ENCODE measurements around the gene MYH13. TPM values are rescaled to one million over a fixed set of nuclear protein-coding genes. Genes with fewer than 3 reads are reported as not detected.
A peak's percentile ranks its signal among the peaks of the same experiment; 100 is the strongest.

MYH13 gene
- total RNA-seq, 1 experiment from 2014 or later: not detected

- DNase-seq (ENCODE audit: low read depth): peak; percentile 25
Measured at GRCh38 chr17:10349403-10349802, 23.4 kb downstream of the MYH13 start.

DNA sequence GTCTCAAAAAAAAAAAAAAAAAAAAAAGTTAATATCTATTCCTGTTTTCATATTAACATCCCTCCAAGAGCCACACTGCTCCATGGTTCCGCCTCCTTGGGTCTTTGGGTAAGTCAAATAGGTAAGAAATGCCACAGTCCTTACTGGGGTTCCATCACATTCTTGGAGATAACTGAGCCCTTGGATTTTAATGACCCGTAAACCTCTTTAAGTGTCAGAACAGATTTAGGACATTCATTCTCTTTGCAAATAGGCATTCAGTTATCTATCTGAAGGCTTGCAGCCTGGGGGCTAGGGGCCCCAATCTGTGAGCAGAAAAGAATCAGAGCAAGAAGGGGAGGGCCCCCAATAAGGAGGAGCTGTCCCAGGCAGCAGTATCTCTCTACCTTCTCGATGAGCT is 28.0 kb downstream of the MYH13 start:
- DNase-seq (ENCODE audit: low read depth): no peak

DNA sequence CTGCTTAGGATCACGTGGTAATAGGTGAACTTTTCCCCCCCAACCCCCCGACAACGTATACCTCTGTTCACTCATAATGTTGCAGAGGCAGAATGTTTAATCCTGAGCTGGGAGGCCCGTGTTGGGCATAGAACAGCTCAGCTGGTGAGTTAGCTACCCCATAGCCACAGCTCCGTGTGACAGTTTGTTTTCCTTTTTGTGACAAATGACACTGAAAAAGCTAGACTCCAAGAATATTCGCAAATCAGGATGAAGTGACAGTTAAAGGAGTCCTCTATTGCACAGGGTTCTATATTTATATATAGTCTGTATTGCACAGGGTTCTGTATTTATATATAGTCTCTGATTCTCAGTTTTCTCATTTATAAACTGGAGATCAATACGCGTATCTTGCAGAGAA is 33.8 kb downstream of the MYH13 start:
- no peak for DNase-seq (ENCODE audit: low read depth)

DNA sequence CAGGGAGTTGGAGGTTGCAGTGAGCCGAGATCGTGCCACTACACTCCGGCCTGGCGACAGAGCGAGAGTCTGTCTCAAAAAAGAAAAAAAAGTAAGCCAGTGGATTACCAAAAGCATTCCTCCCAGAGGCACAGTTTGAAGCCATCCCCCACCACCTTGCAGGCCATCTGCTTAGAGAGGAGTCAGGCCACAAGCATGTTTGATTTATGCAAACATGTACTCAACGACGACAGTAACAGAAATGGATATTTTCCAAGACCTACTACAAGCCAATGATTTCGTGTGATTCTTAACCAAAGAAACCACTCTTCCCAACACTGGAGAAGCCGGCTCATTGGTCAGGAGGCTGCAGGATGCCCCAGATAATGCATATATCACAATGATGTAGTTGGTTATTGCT is 34.8 kb downstream of the MYH13 start:
- DNase-seq (ENCODE audit: low read depth): no peak

DNA sequence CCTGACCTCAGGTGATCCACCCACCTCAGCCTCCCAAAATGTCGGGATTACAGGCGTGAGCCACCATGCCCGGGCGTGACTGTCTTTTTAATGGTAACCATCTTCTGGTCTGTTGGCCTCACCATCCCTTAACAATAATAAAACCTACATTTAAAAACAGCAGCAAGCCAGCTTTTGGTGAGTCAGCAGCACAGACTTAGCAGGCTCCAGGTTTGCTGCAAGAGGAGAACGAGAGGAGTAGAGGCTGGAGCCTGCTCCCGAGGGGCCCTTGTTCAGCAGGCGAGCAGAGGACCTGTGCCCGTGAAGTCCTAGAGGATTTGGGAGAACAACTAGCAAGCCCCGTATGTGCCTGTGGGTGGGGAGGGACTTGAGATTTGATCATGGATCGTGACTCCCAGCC is 35.7 kb downstream of the MYH13 start:
- DNase-seq (ENCODE audit: low read depth): no peak

GRCh38 chr17:10336393-10336792 is 36.4 kb downstream of the MYH13 start:
- no peak for DNase-seq (ENCODE audit: low read depth)

- DNase-seq (ENCODE audit: low read depth): no peak
Measured at GRCh38 chr17:10332515-10332914, 40.3 kb downstream of the MYH13 start.

GRCh38 chr17:10328971-10329923 is 43.6 kb downstream of the MYH13 start:
- no peak for DNase-seq (ENCODE audit: low read depth)

GRCh38 chr17:10328206-10328605 is 44.6 kb downstream of the MYH13 start:
- no peak for DNase-seq (ENCODE audit: low read depth)

- DNase-seq (ENCODE audit: low read depth): peak; percentile 71
Measured at GRCh38 chr17:10327640-10328039, 45.2 kb downstream of the MYH13 start.

DNA sequence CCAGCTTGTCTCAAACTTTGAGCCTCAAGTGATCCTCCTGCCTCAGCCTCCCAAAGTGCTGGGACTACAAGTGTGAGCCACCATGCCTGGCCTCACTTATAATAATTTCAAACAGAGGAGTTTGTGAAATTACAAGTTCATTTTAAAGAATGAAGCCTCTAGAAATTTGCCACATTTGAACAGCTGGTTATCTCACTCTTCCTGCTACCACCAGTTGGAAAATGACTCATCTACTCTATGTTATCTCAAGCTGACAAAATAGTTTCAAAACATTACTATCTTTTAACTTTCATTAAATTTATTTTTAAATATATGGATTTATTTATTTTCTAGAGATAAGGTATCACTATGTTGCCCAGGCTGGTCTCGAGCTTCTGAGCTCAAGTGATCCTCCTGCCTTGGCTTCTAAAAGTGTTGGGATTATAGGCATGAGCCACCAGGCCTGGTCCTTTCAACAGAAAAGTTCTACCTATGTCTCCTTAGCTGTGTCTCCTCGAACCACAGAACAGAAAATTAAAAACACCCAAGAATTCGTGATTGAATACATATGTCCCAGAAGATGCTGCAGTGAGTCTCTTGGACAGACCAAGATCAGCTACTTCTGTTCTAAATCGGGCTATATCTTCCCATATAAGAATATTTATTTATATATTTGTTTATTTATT is 47.6 kb downstream of the MYH13 start:
- no peak for DNase-seq (ENCODE audit: low read depth)

DNA sequence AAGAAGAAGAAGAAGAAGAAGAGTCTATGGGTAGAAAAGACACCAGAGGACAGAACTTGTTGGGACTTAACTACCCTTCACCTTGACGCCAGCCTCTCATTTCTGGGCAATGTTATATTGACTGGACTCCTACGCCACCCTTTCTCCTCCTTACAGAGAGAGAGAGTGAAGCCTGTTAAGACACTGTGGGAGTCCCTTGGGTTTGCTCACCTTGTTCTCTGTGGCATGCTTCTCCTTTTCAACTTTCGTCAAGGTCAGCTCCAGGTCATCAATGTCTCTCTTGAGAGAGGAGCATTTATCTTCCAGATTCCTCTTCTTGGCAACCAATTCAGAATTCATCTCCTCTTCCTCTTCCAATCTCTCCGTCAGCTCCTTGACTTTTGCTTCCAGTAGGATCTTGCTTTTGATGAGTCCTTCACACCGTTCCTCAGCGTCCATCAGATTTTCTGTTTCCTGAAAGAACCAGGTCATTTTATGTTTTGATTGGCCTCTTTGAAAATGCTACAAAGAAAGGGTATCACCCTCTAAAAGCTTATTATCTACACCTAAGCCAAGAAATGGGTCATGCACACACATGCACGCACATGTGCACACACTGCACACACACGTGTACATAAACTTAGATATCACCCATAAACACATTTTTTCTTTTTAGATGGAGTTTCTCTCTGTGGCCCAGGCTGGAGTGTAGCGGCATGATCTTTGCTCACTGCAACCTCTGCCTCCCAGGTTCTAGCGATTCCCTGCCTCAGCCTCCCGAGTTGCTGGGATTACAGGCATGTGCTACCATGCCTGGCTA is 48.8 kb downstream of the MYH13 start:
- DNase-seq (ENCODE audit: low read depth): no peak

DNA sequence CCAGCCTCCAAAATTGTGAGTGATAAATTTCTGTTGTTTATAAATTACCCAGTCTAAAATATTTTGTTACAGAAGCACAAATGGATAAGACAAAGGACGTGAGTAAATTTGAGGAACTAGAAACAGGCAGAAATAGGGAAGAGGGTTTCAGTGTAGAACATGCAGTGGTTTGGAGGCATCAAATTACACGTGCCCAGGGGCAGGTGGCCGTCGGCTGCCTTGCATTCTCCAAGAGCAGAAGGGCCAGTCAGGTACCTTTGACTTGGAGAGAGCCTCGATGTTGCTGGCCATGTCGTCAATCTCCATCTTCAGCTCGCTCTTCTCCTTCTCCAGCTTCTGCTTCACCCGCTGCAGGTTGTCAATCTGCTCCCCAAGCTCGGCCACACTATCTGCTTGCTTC is 54.3 kb downstream of the MYH13 start:
- no peak for DNase-seq (ENCODE audit: low read depth)

- DNase-seq (ENCODE audit: low read depth): no peak
Measured at GRCh38 chr17:10317543-10317834, 55.3 kb downstream of the MYH13 start.

DNA sequence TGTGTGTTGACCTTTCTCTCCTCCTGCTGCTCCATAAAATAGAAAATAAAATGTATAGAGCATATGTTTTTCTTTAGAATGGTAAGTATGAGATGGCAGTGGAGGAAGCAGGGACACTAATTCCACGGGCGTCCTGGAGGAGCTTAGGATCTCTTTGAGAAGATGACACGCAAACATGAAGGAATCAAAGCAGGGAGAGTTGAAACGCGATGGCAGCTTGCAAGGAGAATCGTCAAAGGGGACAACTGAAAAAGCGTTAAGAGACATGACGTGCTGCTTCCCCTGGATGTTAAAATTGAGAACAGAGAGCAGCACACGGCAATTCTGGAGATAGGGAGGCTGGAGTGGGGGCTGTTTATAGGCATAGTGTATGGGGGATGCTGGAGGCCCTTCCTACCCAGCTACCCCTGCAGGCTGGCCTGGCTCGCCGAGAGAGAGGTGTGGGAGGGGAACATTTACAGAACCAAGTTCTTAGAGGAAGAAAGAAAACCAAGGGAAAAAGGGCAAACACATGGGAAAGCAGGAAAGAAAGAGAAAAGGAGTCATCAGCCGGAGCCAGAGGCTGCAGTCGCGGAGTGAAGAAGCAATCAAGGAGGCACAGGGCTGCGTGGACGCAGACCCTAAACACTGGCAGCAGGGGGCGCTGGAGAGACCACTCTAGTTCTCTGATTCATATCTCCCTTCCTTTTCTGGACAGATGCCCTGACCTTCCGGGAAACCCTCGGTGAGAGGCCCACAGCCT is 55.8 kb downstream of the MYH13 start:
- peak; percentile 82 for DNase-seq (ENCODE audit: low read depth)

GRCh38 chr17:10314329-10314728 is 58.5 kb downstream of the MYH13 start:
- DNase-seq (ENCODE audit: low read depth): no peak

- no peak for DNase-seq (ENCODE audit: low read depth)
Measured at GRCh38 chr17:10313037-10313672, 59.7 kb downstream of the MYH13 start.

GRCh38 chr17:10311131-10311530 is 61.7 kb downstream of the MYH13 start:
- DNase-seq (ENCODE audit: low read depth): no peak

DNA sequence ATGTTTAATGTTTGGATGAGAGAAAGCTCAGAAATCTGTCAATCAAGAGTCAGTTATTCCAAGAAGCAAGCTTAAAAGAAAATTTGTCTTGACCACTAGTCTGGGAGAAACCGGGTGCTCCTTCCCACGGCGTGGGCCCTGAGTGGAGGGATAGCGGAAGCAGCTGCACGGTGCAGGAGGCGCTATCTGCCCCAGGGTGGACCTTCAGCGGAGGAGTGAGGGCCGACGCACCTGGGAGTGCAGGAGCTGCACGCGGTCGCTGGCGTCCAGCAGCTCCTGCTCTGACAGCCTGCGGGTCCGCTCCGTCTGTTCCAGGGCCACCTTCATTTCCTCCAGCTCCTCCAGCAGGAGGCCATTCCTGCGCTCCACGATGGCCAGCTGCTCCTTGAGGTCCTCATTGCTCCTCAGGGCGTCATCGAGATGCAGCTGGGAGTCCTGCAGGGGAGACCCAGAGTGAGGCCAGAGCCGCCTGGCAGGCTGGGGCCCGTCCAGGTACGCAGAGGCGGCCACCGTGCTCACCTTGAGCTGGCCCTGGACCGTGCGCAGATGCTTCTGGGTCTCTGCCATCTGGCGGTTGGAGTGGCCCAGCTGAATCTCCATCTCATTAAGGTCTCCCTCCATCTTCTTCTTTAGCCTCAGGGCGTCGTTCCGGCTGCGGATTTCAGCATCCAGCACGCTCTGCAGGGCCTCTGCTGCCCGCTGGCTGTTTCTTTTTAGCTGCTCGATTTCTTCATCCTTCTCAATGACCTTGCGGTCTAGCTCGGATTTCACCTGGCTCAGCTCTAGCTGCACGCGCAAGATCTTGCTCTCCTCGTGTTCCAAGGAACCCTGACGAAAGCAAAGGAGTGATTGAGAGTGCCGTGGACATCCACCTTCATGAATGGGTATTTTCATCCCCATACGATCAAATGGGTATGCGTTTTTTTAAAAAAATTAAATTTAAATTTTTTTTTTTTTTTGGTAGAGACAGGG is 63.5 kb downstream of the MYH13 start:
- DNase-seq (ENCODE audit: low read depth): no peak

- DNase-seq (ENCODE audit: low read depth): no peak
Measured at GRCh38 chr17:10306585-10306984, 66.2 kb downstream of the MYH13 start.

Data from HT1080 (cell line).